GM18502 (cell line): ENCODE results near the gene TRMT44.
A peak's percentile ranks its signal among the peaks of the same experiment; 100 is the strongest.

Experiments
- ATAC-seq: cut with Tn5 transposase; IDR thresholded peaks from one replicate; pipeline ENCODE4 v1.9.1; 2021; ENCODE audit warnings: mild to moderate bottlenecking; ENCODE audit not compliant: unreplicated experiment, poor library complexity

TRMT44 gene

DNA sequence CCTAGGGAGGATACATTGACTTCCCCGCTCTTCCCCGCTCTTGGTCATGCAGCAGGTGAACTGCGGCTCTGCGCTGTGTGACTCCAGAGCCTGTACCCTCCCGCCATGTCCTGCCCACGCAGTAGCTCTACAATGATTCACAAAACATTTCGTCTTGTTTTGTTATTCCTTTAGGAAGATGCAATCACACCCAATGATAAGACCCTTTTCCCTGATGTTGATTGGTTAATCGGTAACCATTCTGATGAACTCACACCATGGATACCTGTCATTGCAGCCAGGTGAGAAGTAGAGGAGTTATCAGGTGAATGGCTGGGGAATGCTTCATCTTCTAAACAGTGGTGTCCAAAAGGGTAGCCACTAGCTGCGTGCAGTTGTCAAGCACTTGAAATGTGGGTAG, 23.2 kb downstream of the TRMT44 start:
- no peak for ATAC-seq

GRCh38 chr4:8464381-8464780, 23.8 kb downstream of the TRMT44 start:
- ATAC-seq = no peak

GRCh38 chr4:8465615-8466611, 25.3 kb downstream of the TRMT44 start:
- ATAC-seq = no peak

DNA sequence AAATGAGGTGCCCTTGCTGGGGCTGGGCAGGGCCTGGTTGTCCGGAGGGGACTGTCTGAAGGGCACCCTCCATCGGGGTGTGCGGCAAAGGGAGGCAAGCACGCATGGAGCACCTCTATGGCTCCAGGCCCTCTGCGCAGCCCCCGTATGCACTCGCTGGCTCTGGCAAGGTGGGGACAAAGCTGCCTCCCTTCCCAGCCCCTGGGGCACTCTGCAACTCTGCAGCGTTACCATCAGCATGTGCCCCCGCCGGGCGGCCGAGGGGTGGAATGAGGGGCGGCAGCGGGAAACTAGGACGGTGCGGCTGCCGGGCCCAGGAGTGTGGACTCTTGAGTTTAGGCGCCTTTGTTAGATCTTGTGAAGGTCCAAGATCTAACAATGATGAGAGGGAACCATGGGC, 26.4 kb downstream of the TRMT44 start:
- no peak for ATAC-seq

GRCh38 chr4:8468746-8469535, 28.4 kb downstream of the TRMT44 start:
- ATAC-seq = peak; percentile 78

GRCh38 chr4:8469550-8469949, 29.0 kb downstream of the TRMT44 start:
- ATAC-seq = no peak

DNA sequence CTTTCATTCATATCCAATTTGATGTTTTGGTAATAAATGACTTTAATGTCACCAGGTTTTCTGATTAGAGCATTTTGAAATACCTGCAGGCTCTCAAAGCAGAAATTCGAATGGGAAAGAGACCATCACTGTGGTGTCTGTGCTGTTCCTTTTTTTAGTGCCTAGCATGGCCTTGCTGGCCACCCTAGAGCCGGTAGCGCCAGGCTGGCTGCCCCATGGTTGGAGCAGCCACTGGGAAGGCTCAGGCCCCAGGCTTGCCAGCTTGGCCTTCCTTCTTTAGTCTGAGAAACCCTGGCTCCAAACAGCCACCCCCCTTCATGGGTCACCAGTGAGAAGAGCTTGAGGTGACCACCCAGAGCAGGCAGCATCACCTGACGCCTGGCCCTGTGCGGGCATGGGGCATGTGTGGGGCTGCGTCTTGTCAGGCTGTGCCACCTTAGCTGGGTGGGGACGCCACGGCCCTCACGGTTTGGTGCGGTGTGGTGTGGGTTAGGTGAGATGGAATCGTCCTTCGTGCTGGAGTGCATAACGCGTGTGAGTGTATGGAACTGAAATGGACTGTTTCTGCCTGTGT, 30.0 kb downstream of the TRMT44 start:
- no peak for ATAC-seq

- no peak for ATAC-seq
Observed at GRCh38 chr4:8471211-8471875, 30.8 kb downstream of the TRMT44 start.

DNA sequence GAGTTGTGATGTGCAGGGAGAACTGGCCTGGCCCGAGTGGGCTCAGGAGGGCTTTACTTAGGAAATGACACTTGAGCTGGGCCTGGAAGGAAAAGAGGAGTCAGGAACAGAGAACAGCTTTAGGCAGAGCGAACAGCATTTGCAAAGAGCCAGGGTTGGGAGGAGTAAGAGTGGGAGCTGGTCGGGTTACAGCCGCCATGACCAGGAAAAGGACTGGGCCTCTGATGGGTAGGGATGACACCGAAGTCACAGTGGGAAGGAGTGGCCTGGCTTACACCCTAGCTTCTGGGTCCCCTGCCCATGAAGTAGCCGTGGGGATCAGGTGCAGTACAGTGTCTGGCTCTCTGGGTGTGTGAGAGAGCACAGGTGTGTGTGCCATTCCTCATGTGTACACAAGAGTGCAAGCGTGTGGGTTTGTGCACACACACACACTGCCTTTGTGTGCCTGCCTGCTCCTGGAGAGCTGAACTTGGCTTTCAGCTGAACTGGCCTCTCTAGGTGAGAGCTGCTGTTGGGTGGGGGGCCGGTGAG, 31.6 kb downstream of the TRMT44 start:
- ATAC-seq = no peak

DNA sequence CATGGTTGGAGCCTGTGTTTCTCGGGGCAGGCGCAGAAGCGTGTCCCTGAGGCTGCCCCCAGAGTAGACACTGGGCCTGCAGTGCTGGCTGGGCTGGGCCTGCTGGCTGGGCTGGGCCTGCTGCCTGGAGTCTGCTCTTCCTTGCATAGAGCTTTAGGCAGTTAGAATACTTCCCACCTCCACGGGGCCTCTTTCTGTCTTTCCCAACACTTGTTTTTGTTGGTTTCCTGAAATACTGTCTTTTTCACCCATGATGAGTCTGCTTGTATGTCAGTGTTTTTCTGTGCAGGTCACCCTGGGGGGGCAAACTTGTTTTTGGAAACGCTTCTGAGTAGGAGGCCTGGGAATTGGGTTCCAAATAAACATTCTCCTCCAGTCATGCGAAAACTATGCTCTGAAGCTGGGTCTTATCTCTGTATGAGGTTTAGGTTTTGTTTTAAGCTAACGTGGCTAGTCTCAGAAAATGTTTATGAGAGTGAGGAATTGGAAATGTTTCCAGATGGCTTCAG, 32.2 kb downstream of the TRMT44 start:
- no peak for ATAC-seq

GRCh38 chr4:8473198-8473919, 32.8 kb downstream of the TRMT44 start:
- ATAC-seq = no peak

DNA sequence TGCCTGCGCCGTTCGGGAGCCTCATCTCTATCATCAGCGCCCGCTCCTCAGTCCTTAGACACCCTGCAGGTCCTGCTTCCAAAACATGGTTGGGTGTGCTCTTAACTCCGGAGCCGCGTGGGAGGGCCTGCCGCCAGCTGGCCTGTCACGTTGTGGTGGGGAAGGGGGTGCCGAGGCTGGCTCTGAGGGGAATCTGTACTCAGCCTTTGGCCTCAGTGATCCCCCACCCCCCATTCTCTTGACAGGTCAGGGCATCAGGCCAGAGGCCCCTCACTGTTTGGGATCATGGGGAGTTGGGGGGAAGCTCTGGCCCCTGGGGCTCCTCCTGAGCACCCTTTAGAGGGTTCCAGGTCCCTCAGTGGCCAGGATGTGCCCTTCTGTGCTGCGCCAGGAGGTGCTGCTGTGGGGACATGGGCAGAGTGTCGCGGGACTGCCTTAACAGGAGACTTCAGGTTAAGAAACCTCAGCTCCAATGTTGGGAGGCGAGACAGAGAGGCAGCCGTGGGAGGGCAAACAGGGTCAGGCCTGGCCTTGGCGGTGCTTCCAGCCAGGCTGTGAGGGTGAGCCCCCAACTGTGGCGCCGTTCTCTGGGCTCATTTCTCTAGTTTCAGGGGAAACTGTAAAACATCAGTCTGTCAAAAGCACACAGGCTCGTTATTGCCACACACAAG, 33.5 kb downstream of the TRMT44 start:
- ATAC-seq = no peak

DNA sequence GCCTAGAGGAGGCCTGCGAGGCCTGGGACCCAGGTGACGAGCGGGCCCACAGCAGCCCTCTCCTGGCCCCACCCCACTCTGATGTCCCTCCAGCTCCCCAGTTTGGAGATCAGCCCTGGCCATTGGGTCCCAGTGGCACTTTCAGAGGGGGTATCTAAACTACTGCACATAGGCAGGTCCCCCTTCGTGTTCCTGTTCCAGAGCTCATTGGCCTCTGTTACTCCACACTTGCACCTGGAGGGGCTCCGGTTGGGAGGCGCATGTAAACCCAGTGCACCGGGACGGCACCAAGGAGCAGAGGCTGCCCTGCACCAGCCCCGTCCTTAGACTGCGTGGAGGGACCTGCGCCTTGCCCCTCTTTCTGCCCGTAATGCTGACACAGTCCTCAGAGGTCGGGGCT, 34.3 kb downstream of the TRMT44 start:
- ATAC-seq = no peak

- ATAC-seq = no peak
Observed at GRCh38 chr4:8475751-8476575, 35.4 kb downstream of the TRMT44 start.

- ATAC-seq = no peak
Observed at GRCh38 chr4:8477095-8477635, 36.6 kb downstream of the TRMT44 start.

DNA sequence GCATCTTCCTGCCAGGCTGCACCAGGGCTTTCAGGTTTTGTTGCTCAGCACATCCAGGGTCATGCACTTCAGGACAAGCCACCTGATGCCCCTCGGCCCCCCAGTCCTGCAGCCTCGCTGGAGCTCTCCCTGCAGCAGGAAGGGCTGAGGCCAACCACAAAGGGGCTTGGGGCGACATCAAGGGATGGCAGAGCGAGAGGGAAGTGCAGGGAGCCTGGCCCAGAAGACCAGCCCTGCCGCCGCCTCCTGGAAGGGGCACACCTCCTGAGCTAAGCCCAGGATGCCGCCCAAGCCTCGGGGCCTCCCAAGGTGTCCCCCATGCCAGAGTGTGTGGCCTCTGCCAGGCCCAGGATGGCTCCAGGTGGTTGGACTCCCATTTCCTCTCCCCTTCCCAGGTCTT, 37.1 kb downstream of the TRMT44 start:
- ATAC-seq = no peak

DNA sequence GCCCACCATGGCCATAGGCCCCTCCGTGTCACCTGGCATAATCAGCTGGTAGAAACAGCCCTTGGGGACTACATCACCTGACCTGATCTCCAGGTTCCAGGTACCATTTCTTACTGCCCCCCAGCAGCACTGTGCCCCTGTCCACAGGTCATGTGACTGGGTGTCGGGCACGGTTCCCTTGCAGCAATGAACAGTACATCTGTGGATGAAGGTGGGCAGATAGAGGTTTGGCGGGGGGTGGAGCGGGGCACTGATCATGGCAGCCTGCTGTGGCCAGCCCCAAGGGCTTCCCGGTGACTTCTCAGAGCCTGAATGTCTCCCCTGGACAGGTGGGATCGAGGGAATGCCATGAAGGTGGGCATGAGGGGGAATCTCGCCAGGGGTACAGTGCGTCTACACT, 37.8 kb downstream of the TRMT44 start:
- no peak for ATAC-seq
